ENCODE results near the gene KCNJ10.
"Not testable (repeated sequence)": the region's sequence is repeated elsewhere in the genome, so short reads cannot be mapped to it uniquely, and the experiment has no call there.

KCNJ10 gene

GRCh38 chr1:160053548-160054365, 16.2 kb downstream of the KCNJ10 start:
- DNase-seq, result no peak

GRCh38 chr1:160052936-160053335, 17.0 kb downstream of the KCNJ10 start:
- DNase-seq, result no peak

- no peak for DNase-seq
Observed at GRCh38 chr1:160050619-160051018, 19.3 kb downstream of the KCNJ10 start.

- DNase-seq, result not testable (repeated sequence)
Observed at GRCh38 chr1:160050182-160050581, 19.8 kb downstream of the KCNJ10 start.

- no peak for DNase-seq
Observed at GRCh38 chr1:160049101-160049500, 20.9 kb downstream of the KCNJ10 start.

- no peak for DNase-seq
Observed at GRCh38 chr1:160048335-160048734, 21.6 kb downstream of the KCNJ10 start.

GRCh38 chr1:160047111-160047991, 22.6 kb downstream of the KCNJ10 start:
- no peak for DNase-seq

- peak; percentile 49 for DNase-seq
Observed at GRCh38 chr1:160046494-160047110, 23.4 kb downstream of the KCNJ10 start.

- no peak for DNase-seq
Observed at GRCh38 chr1:160045653-160046052, 24.3 kb downstream of the KCNJ10 start.

GRCh38 chr1:160043543-160043942, 26.4 kb downstream of the KCNJ10 start:
- DNase-seq, result no peak

- no peak for DNase-seq
Observed at GRCh38 chr1:160040476-160040875, 29.5 kb downstream of the KCNJ10 start.

- DNase-seq, result peak; percentile 4
Observed at GRCh38 chr1:160032165-160032820, 37.7 kb downstream of the KCNJ10 start.

- DNase-seq, result peak; percentile 98
Observed at GRCh38 chr1:160031365-160032164, 38.4 kb downstream of the KCNJ10 start, which contains the start of gene PIGM. Gene PIGM (minus strand): TSS chr1:160031990. CDS start chr1:160031739, 251 bp downstream.

- no peak for DNase-seq
Observed at GRCh38 chr1:160030657-160031364, 39.1 kb downstream of the KCNJ10 start.

- no peak for DNase-seq
Observed at GRCh38 chr1:160028426-160028825, 41.5 kb downstream of the KCNJ10 start.

- no peak for DNase-seq
Observed at GRCh38 chr1:160025314-160025713, 44.6 kb downstream of the KCNJ10 start.

GRCh38 chr1:160024195-160024905, 45.6 kb downstream of the KCNJ10 start:
- DNase-seq, result no peak

- DNase-seq, result no peak
Observed at GRCh38 chr1:160022330-160023310, 47.3 kb downstream of the KCNJ10 start.

Measured in CD4-positive, alpha-beta T cell treated with Interleukin-17A for 4 hours (primary cell).